Vagina (tissue), 2 donors: Measurements from ENCODE around the gene MYO3B. TPM values are rescaled to one million over a fixed set of nuclear protein-coding genes. Genes with fewer than 3 reads are reported as not detected.

Source experiments
- DNase-seq, 2 donors: peaks; one replicate each; pipeline ENCODE4 v3.0.0-alpha.2; 2017; ENCODE audit errors: extremely low spot score in 2 of 2
- H3K27ac ChIP-seq: fragments of 200-600 bp; sonication (generic); one replicate; pipeline ENCODE4 v1.5.1; 2019
- H3K27me3 ChIP-seq: fragments of 200-600 bp; sonication (generic); one replicate; pipeline ENCODE4 v1.5.1; 2019
- H3K36me3 ChIP-seq, 2 donors: fragments of 200-600 bp; sonication (generic); one replicate each; pipeline ENCODE4 v1.5.1; 2017 to 2019
- H3K4me1 ChIP-seq: fragments of 200-600 bp; sonication (generic); one replicate; pipeline ENCODE4 v1.5.1; 2019
- H3K4me3 ChIP-seq, 2 donors: fragments of 200-600 bp; sonication (generic); 1 replicate in 1 of 2; 2 replicates in 1 of 2; pipeline ENCODE4 v1.5.1; 2016 to 2019
- H3K9me3 ChIP-seq: fragments of 200-600 bp; sonication (generic); one replicate; pipeline ENCODE4 v1.5.1; 2019
- POLR2A ChIP-seq, 2 donors: fragments of 450-650 bp; IDR thresholded peaks; one replicate each; pipeline ENCODE4 v1.6.1; 2017; ENCODE audit warnings: antibody characterized with exemption in 2 of 2, mild to moderate bottlenecking in 2 of 2, moderate library complexity in 2 of 2
- POLR2AphosphoS5 ChIP-seq, 2 donors: sonication (generic); formaldehyde crosslinking; IDR thresholded peaks; one replicate each; pipeline ENCODE4 v1.9.0; 2017; ENCODE audit warnings: antibody characterized with exemption in 2 of 2, mild to moderate bottlenecking in 2 of 2, low read depth in 1 of 2; ENCODE audit not compliant: insufficient read depth in 1 of 2
- intact Hi-C: fragments of 100-400 bp; cut with DNase I; formaldehyde crosslinking; loops from one replicate; pipeline ENCODE4 v1.15.1; 2023
- total RNA-seq: library from RNA; depleted of rRNA; stranded (reverse); fragments of >200 nt; gene quantifications from one replicate; pipeline ENCODE4 v1.2.3, GENCODE V29; 2016
- TF ChIP-seq, protein P1 (sequence below), 3 experiments: fragments of 450-650 bp in 2 of 3; fragments of 200-600 bp in 1 of 3; sonication (generic) in 1 of 3; IDR thresholded peaks; one replicate each; pipeline ENCODE4 v1.5.1; 2017 to 2019; ENCODE audit warnings: antibody characterized with exemption in 3 of 3, mild to moderate bottlenecking in 2 of 3, moderate library complexity in 2 of 3

MYO3B gene
- total RNA-seq, 1 donor from 2014 or later = 0.49 TPM

DNA sequence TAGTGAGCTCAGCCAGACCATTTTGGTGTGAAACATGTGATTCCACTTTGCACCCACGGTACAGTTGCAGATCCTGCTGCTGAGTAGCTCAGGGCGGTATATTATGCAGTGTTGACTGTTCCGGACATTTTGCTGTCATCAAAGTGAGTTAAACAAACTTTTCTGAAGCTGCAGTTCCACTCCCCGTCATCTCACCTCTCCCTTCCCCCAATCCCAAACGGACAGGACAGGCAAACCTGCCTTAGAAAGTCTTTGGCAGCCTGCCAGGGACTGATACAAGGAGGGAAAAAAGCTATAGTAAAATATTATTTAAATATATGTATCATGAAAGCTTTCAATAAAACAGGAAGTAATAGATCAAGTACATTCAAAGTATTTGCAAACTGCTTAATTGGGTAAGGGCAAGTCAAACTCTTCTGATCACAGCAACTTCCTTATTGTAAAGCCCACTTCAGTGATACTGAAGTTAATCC, 501.7 kb downstream of the MYO3B start:
- H3K36me3 ChIP-seq = no peaks in the 10 kb centered on the region
- H3K4me3 ChIP-seq = no peak overlapping the region
- H3K9me3 ChIP-seq = no peaks in the 10 kb centered on the region
- no peaks in the 10 kb centered on the region for H3K27me3 ChIP-seq
- DNase-seq = no peak
- TF ChIP-seq, protein P1, sequence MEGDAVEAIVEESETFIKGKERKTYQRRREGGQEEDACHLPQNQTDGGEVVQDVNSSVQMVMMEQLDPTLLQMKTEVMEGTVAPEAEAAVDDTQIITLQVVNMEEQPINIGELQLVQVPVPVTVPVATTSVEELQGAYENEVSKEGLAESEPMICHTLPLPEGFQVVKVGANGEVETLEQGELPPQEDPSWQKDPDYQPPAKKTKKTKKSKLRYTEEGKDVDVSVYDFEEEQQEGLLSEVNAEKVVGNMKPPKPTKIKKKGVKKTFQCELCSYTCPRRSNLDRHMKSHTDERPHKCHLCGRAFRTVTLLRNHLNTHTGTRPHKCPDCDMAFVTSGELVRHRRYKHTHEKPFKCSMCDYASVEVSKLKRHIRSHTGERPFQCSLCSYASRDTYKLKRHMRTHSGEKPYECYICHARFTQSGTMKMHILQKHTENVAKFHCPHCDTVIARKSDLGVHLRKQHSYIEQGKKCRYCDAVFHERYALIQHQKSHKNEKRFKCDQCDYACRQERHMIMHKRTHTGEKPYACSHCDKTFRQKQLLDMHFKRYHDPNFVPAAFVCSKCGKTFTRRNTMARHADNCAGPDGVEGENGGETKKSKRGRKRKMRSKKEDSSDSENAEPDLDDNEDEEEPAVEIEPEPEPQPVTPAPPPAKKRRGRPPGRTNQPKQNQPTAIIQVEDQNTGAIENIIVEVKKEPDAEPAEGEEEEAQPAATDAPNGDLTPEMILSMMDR (IDR thresholded peaks at IDR 0.05) = no peak
- TF ChIP-seq POLR2A (IDR thresholded peaks at IDR 0.05) (no peak), POLR2AphosphoS5 (IDR thresholded peaks at IDR 0.05; ENCODE audit: insufficient read depth in 1 of 2, low read depth in 1 of 2) (no peak)
- peaks cover 16% of the 10 kb centered on the region for H3K4me1 ChIP-seq
- H3K27ac ChIP-seq = peak overlapping the region; percentile 23
- intact Hi-C loops = no loop called here

DNA sequence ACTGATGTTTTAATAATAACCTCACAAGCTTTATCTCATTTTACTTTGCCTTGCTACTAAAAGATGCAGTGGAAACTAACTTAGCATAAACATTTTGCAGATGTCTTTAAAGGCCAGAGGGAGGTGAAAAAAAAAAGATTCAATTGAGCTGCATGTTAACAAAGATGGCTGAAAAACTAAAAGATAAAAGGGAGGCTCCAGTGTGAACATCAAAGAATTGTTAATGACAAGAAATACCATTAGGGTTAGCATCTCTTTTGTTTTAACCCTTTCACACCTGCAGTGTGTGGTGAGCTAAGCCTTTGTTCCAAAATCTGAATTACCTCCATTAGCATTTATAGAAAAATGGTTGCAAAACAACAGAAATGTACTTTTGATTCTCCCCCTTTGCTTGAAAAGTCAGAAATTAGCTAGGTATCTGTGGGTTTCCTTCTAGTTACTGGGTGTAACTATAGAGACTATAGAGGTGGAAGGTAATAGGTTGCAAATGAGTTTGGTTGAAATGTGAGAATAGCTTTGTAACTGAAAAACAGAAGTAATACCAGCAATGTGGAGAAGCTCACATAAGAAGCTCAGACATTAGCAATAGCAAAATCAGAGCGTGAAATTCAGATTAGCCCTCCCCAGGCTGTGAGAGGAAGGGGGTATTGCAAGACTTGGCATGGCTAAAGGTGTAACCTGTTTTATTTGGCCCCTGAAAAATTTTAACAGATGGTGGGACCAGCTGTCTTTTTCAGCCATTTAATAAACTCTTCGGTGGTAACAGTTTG, 502.4 kb downstream of the MYO3B start:
- TF ChIP-seq POLR2AphosphoS5 (IDR thresholded peaks at IDR 0.05; ENCODE audit: insufficient read depth in 1 of 2, low read depth in 1 of 2) = no peak
- TF ChIP-seq, protein P1 (IDR thresholded peaks at IDR 0.05) = no peak
- no peak for TF ChIP-seq POLR2A (IDR thresholded peaks at IDR 0.05)
- peaks cover 16% of the 10 kb centered on the region for H3K4me1 ChIP-seq
- H3K9me3 ChIP-seq = no peaks in the 10 kb centered on the region
- no peak for DNase-seq
- no peaks in the 10 kb centered on the region for H3K27me3 ChIP-seq
- H3K4me3 ChIP-seq = no peak overlapping the region
- peak overlapping the region; percentile 23 for H3K27ac ChIP-seq
- intact Hi-C loops = no loop called here
- no peaks in the 10 kb centered on the region for H3K36me3 ChIP-seq

DNA sequence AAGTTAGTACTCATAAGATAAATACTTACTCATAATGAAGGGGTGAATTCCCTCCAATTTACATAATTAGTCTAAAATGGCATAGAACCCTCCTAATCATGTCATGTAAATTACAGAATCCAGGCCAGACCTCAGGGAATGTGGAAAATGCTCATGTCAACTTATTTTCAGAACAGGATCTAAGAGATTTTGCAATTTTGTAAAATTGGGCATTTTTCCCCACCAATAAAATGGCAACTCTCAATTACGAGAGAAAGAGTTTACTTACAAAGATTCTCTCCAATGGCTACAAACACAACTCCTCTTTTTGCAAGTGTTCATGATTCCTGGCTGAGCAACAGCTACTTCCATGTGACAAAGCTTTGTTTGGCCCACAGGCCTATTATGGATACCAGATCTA, 503.4 kb downstream of the MYO3B start:
- DNase-seq = no peak
- peaks cover 16% of the 10 kb centered on the region for H3K4me1 ChIP-seq
- TF ChIP-seq POLR2A (IDR thresholded peaks at IDR 0.05) (no peak), POLR2AphosphoS5 (IDR thresholded peaks at IDR 0.05; ENCODE audit: insufficient read depth in 1 of 2, low read depth in 1 of 2) (no peak)
- TF ChIP-seq, protein P1 (IDR thresholded peaks at IDR 0.05) = no peak
- no peaks in the 10 kb centered on the region for H3K36me3 ChIP-seq
- H3K4me3 ChIP-seq = no peak overlapping the region
- peak overlapping the region; percentile 52 for H3K27ac ChIP-seq
- intact Hi-C loops = no loop called here
- no peaks in the 10 kb centered on the region for H3K9me3 ChIP-seq
- H3K27me3 ChIP-seq = no peaks in the 10 kb centered on the region

DNA sequence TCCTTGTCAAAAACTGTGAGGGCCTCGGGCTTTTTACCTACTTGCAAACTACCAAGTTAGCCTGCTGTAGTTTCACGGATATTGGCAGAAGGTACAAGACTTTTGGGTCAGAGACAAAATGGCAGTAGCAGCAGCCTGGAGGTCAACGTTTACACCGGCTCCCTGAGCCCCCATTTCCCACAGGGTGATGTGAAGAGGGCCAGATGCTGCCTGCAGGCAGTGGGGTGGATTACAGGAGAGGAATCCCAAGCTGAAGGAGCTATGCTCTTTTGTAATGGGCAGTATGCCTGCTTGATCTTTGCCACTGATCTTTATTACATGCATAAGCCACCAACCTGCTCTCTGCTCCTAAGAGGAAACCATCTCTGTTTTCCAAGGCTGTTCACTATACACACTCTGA, 507.6 kb downstream of the MYO3B start:
- Histone ChIP-seq H3K9me3 (no peaks in the 10 kb centered on the region), H3K4me3 (no peak overlapping the region), H3K27ac (no peak overlapping the region), H3K4me1 (peaks cover 2% of the 10 kb centered on the region), H3K36me3 (no peaks in the 10 kb centered on the region), H3K27me3 (no peaks in the 10 kb centered on the region)
- no peak for DNase-seq
- intact Hi-C loops = no loop called here
- TF ChIP-seq, protein P1 (IDR thresholded peaks at IDR 0.05) = no peak

DNA sequence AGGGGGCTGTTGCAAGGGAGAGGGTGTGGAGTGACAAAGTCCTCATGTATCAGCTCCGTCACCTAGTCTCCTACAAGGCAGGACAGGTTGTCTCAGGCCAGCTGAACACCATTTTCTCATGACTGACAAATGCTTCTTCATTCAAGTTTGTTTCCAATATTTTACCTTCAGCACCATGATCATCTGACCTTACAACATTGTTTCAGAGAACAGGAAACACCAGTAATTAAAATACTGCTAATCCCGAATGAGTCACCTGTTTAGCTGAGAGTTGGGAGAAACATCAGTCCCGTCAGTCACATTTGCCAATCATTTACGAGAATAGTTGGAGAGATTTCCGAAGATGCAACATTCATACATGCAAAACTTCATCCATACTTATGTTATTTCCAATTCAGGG, 511.5 kb downstream of the MYO3B start:
- Histone ChIP-seq H3K36me3 (no peaks in the 10 kb centered on the region), H3K27ac (no peak overlapping the region), H3K9me3 (no peaks in the 10 kb centered on the region), H3K27me3 (no peaks in the 10 kb centered on the region), H3K4me1 (no peaks in the 10 kb centered on the region), H3K4me3 (no peak overlapping the region)
- TF ChIP-seq POLR2AphosphoS5 (IDR thresholded peaks at IDR 0.05; ENCODE audit: insufficient read depth in 1 of 2, low read depth in 1 of 2) (no peak), POLR2A (IDR thresholded peaks at IDR 0.05) (no peak)
- TF ChIP-seq, protein P1 (IDR thresholded peaks at IDR 0.05) = no peak
- intact Hi-C loops = no loop called here
- DNase-seq = no peak
